ENCODE results near the gene RAG2.
A peak's percentile ranks its signal among the peaks of the same experiment; 100 is the strongest.
"Not testable (repeated sequence)": the region's sequence is repeated elsewhere in the genome, so short reads cannot be mapped to it uniquely, and the experiment has no call there.

RAG2 gene

GRCh38 chr11:36596880-36597279, 1.2 kb downstream of the RAG2 start:
- no peak for FAIRE-seq

- peak; percentile 99 for FAIRE-seq
These were observed 3.6 kb downstream of the RAG2 start, which contains the start of gene IFTAP for GRCh38 chr11:36594316-36594989. TSS of gene IFTAP (plus strand) at chr11:36594502. CDS start at chr11:36610104, 15,602 bp downstream.

GRCh38 chr11:36591433-36591832, 6.6 kb downstream of the RAG2 start:
- no peak for FAIRE-seq

- no peak for FAIRE-seq
These were observed 7.5 kb downstream of the RAG2 start for GRCh38 chr11:36590513-36590912.

GRCh38 chr11:36588099-36588498, 9.9 kb downstream of the RAG2 start:
- no peak for FAIRE-seq

- no peak for FAIRE-seq
These were observed 11.5 kb downstream of the RAG2 start for GRCh38 chr11:36586543-36586942.

- no peak for FAIRE-seq
These were observed 14.4 kb downstream of the RAG2 start for GRCh38 chr11:36583667-36584066.

GRCh38 chr11:36581536-36581935, 16.5 kb downstream of the RAG2 start:
- FAIRE-seq, result no peak

GRCh38 chr11:36578458-36578857, 19.6 kb downstream of the RAG2 start:
- no peak for FAIRE-seq

GRCh38 chr11:36577859-36578258, 20.2 kb downstream of the RAG2 start:
- FAIRE-seq, result no peak

GRCh38 chr11:36577373-36577772, 20.7 kb downstream of the RAG2 start:
- no peak for FAIRE-seq

GRCh38 chr11:36574486-36574885, 23.6 kb downstream of the RAG2 start:
- FAIRE-seq, result no peak

- no peak for FAIRE-seq
These were observed 28.9 kb downstream of the RAG2 start for GRCh38 chr11:36569095-36569494.

- no peak for FAIRE-seq
These were observed 30.3 kb downstream of the RAG2 start, which contains the start of gene RAG1 for GRCh38 chr11:36567694-36568093. TSS of gene RAG1 (plus strand) at chr11:36568007. CDS start at chr11:36573305, 5,298 bp downstream.

GRCh38 chr11:36566407-36567053, 31.5 kb downstream of the RAG2 start:
- FAIRE-seq, result no peak

- no peak for FAIRE-seq
These were observed 32.9 kb downstream of the RAG2 start for GRCh38 chr11:36565031-36565610.

- peak; percentile 98 for FAIRE-seq
These were observed 33.5 kb downstream of the RAG2 start for GRCh38 chr11:36564376-36565030.

GRCh38 chr11:36558571-36559413, 39.2 kb downstream of the RAG2 start:
- no peak for FAIRE-seq

GRCh38 chr11:36557991-36558390, 40.0 kb downstream of the RAG2 start:
- FAIRE-seq, result no peak

- not testable (repeated sequence) for FAIRE-seq
These were observed 40.6 kb downstream of the RAG2 start for GRCh38 chr11:36557390-36557789.

GRCh38 chr11:36550385-36551115, 47.5 kb downstream of the RAG2 start:
- FAIRE-seq, result no peak
